ENCODE data around the gene TNRC6C. TPM values are rescaled to one million over a fixed set of nuclear protein-coding genes. Genes with fewer than 3 reads are reported as not detected.

Gene TNRC6C
- total and polyA plus RNA-seq, 2 of the 13 experiments (the other 11 are each of a cell fraction or from before 2014, with no cell fraction given), result 0.66 to 4.9 TPM

DNA sequence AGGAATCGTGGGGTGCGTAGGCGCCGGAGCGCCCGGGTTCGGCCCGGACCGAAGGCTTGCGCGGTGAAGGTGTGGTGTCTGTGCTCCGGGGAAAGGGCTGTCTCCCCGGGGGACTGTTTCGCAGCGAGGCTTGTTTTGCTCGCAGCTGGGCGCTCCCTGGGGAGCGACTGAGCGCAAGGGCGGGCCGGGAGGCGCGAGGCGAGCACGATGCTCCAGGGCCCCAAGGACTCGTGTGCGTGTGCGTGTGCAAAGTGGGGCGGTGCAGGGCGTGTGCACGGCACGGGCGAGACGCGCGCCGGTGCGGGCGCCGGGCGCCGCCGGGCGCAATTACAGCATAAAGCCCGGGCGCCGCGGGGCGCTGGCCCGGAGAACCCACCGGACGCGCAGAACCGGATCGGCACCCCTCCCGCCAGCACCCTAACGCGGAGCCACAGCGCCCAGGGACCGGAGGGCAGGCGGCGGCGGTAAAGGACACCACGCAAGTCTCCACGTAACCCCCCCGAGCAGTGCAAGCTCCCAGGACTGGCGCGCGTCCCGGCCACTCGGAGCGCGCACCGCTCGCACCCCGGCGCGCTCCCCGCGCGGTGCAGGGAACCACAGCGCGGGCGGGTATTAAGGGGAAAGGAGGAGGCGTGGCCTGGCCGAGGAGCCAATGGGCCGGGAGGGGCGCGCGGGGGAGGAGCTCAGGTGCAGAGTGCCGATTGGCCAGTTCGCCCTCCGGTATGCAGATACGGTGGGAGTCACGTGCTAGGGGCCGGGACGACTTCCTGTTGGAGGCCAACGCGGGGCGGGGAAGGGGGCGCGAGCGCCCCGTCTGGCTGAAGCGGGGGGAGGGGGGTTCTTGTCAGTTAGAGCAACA lies at the start of gene TNRC6C (continued):
- TF ChIP-seq, protein P1, sequence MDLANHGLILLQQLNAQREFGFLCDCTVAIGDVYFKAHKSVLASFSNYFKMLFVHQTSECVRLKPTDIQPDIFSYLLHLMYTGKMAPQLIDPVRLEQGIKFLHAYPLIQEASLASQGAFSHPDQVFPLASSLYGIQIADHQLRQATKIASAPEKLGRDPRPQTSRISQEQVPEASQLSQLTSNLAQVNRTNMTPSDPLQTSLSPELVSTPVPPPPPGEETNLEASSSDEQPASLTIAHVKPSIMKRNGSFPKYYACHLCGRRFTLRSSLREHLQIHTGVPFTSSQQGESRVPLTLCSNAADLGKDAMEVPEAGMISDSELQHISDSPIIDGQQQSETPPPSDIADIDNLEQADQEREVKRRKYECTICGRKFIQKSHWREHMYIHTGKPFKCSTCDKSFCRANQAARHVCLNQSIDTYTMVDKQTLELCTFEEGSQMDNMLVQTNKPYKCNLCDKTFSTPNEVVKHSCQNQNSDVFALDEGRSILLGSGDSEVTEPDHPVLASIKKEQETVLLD (CRISPR knock-in tag; IDR thresholded peaks at IDR 0.05; ENCODE audit: low read depth), result peak; percentile 60
- TF ChIP-seq PAF1 (CRISPR knock-in tag; IDR thresholded peaks at IDR 0.05) (no peak), TARDBP (CRISPR knock-in tag; IDR thresholded peaks at IDR 0.05) (no peak), KLF11 (CRISPR knock-in tag; IDR thresholded peaks at IDR 0.05) (peak; percentile 84; the same call in 1 of the 2 replicates), ZNF782 (CRISPR knock-in tag; IDR thresholded peaks at IDR 0.05; ENCODE audit: borderline replicate concordance) (peak; percentile 46; the same call in 1 of the 2 replicates), ZNF775 (CRISPR knock-in tag; IDR thresholded peaks at IDR 0.05; ENCODE audit: borderline replicate concordance) (0 out of 2 replicates have a peak, but pooled peaks have one; percentile 71), ZNF296 (CRISPR knock-in tag; conservative IDR thresholded peaks at IDR 0.05) (peak; percentile 53; the same call in 1 of the 2 replicates), ZNF501 (CRISPR knock-in tag; IDR thresholded peaks at IDR 0.05) (peak; percentile 96), ZBTB1 (CRISPR knock-in tag; IDR thresholded peaks at IDR 0.05; ENCODE audit: borderline replicate concordance) (no peak), ZNF101 (CRISPR knock-in tag; IDR thresholded peaks at IDR 0.05; ENCODE audit: borderline replicate concordance, low read depth) (peak; percentile 93; the same call in 1 of the 2 replicates), HNRNPK (IDR thresholded peaks at IDR 0.05; ENCODE audit: low read depth, low read length, poor library complexity, severe bottlenecking) (peak; percentile 88), BCL6 (CRISPR knock-in tag; IDR thresholded peaks at IDR 0.05) (peak; percentile 56; the same call in 1 of the 2 replicates), NCOA2 (CRISPR knock-in tag; IDR thresholded peaks at IDR 0.05) (no peak; the same call in 1 of the 2 replicates), ZNF225 (CRISPR knock-in tag; IDR thresholded peaks at IDR 0.05) (peak; percentile 82; the same call in 1 of the 2 replicates), POLR2A (IDR thresholded peaks at IDR 0.05; ENCODE audit: insufficient read depth in 1 of 2, low read depth in 2 of 2, low read length in 2 of 2) (peak; percentile 99 to 100), SRSF9 (IDR thresholded peaks at IDR 0.05; ENCODE audit: borderline replicate concordance, insufficient read depth, low read depth, low read length, poor library complexity, severe bottlenecking) (no peak), NFKBIZ (CRISPR knock-in tag; IDR thresholded peaks at IDR 0.05) (0 out of 2 replicates have a peak, but pooled peaks have one; percentile 75)
- TF ChIP-seq, protein P2, sequence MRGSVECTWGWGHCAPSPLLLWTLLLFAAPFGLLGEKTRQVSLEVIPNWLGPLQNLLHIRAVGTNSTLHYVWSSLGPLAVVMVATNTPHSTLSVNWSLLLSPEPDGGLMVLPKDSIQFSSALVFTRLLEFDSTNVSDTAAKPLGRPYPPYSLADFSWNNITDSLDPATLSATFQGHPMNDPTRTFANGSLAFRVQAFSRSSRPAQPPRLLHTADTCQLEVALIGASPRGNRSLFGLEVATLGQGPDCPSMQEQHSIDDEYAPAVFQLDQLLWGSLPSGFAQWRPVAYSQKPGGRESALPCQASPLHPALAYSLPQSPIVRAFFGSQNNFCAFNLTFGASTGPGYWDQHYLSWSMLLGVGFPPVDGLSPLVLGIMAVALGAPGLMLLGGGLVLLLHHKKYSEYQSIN (CRISPR knock-in tag; IDR thresholded peaks at IDR 0.05; ENCODE audit: borderline replicate concordance), result no peak
- TF ChIP-seq, protein P3, sequence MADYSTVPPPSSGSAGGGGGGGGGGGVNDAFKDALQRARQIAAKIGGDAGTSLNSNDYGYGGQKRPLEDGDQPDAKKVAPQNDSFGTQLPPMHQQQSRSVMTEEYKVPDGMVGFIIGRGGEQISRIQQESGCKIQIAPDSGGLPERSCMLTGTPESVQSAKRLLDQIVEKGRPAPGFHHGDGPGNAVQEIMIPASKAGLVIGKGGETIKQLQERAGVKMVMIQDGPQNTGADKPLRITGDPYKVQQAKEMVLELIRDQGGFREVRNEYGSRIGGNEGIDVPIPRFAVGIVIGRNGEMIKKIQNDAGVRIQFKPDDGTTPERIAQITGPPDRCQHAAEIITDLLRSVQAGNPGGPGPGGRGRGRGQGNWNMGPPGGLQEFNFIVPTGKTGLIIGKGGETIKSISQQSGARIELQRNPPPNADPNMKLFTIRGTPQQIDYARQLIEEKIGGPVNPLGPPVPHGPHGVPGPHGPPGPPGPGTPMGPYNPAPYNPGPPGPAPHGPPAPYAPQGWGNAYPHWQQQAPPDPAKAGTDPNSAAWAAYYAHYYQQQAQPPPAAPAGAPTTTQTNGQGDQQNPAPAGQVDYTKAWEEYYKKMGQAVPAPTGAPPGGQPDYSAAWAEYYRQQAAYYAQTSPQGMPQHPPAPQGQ (CRISPR knock-in tag; IDR thresholded peaks at IDR 0.05; ENCODE audit: borderline replicate concordance), result no peak
- TF ChIP-seq, protein P4, sequence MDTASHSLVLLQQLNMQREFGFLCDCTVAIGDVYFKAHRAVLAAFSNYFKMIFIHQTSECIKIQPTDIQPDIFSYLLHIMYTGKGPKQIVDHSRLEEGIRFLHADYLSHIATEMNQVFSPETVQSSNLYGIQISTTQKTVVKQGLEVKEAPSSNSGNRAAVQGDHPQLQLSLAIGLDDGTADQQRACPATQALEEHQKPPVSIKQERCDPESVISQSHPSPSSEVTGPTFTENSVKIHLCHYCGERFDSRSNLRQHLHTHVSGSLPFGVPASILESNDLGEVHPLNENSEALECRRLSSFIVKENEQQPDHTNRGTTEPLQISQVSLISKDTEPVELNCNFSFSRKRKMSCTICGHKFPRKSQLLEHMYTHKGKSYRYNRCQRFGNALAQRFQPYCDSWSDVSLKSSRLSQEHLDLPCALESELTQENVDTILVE (CRISPR knock-in tag; IDR thresholded peaks at IDR 0.05), result no peak
- TF ChIP-seq, protein P5, sequence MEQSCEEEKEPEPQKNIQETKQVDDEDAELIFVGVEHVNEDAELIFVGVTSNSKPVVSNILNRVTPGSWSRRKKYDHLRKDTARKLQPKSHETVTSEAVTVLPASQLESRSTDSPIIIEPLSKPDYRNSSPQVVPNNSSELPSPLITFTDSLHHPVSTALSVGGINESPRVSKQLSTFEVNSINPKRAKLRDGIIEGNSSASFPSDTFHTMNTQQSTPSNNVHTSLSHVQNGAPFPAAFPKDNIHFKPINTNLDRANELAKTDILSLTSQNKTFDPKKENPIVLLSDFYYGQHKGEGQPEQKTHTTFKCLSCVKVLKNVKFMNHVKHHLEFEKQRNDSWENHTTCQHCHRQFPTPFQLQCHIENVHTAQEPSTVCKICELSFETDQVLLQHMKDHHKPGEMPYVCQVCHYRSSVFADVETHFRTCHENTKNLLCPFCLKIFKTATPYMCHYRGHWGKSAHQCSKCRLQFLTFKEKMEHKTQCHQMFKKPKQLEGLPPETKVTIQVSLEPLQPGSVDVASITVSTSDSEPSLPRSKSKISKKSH (CRISPR knock-in tag; IDR thresholded peaks at IDR 0.05; ENCODE audit: borderline replicate concordance), result peak; percentile 70; the same call in 1 of the 2 replicates
